Cerebellar nuclear complex (tissue), 1 donor: ENCODE measurements around the gene ERO1A.
"Not testable (repeated sequence)": the region's sequence is repeated elsewhere in the genome, so short reads cannot be mapped to it uniquely, and the experiment has no call there.

Experiments
- DNase-seq, 2 experiments: peaks; one replicate each; lab custom pipeline; 2025; lab: John Stamatoyannopoulos, UW

The ERO1A gene

GRCh38 chr14:52695481-52696091, at the start of gene ERO1A:
ERO1A (minus strand) TSS chr14:52695558; CDS start chr14:52695481, 77 bp downstream.
- peak in 1 of 2 experiments; percentile 42 for DNase-seq

GRCh38 chr14:52741865-52742264, 46.5 kb upstream of the ERO1A start:
- DNase-seq = no peak

DNA sequence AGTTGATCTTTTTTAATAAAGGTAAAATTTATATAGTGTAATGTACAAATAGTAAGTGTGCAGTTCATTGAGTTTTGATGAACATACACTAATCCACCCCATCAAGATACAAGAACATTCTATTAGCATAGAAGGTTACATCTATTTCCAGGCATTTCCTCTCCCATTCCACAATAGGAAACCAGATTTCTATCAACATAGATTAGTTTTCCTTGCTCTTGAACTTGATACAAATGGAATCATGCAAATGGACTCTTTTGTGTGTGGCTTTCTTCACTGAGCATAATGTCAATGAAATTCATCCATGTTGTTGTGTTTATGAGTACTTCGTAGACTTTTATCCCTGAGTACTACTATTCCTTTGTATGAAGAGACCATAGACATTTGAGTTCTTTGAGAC, 45.4 kb upstream of the ERO1A start:
- DNase-seq = no peak

DNA sequence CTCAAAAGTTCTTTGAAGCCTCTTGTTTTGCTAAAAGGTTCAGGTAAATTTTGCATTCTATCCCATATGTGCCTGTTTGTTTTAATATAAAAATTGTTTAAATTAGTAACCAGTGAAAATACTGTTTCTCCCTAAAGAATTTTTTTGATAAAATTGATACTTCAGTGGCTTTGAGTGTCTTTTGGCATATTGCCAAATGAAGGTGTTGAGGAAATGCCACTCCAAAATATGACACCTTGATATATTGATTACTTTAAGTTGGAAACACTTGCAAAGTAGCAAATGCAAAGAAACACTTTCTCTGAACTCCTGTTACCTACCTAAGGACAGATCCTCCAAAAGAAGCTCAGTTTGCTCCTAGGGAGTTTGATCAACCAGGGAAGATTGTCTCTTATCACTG, 43.1 kb upstream of the ERO1A start:
- DNase-seq = no peak

DNA sequence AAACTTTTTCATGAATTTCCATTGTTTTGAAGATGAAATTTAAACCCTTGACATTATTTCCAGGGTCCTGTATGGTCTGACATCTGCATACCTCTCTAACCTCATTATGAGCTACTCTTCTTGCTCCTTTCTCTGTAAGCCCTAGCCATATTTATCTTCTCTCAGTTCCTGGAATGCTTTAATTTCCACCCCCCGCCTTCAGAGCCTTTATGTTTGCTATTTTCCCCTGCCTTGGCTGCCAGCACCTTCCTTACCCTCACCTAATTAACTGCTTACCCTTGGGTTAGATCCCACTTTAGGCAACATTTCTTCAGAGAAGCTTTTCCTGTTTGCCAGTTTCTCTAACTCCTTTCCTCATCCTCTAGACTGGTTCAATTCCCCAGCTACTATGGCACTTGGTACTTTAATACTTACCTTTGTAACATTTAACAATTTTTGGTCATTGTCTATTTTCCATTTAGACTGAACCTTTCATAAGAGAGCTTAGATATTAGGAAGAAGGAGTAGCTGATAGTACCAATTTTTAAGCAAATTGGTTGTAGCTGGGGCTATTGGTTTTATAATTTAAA, 40.6 kb upstream of the ERO1A start:
- no peak for DNase-seq

DNA sequence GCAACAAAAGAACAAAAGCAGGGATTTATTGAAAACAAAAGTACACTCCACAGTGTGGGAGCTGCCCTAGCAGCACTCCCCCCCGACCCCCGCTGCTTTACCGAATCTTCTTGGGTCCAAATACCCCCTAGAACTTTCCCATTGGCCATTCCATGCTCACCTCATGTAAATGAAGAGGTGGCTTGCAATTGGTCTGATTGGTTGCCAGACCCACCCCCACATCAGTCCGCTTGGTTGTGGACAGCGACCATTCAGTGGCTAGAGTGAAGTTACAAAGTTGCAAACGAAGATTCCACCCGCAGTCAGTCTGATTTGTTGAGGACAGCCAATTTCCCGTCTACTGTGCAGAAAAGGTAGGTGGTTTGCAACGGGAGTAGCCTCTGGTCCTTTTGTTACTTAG, 38.5 kb upstream of the ERO1A start:
- DNase-seq = no peak

- DNase-seq = no peak
These were observed 35.4 kb upstream of the ERO1A start for GRCh38 chr14:52730709-52731111.

- DNase-seq = peak; percentile 60 to 86
These were observed 34.8 kb upstream of the ERO1A start, which contains the start of gene STYX for GRCh38 chr14:52729925-52730708. STYX (plus strand) TSS chr14:52730166; CDS start chr14:52730475, 309 bp downstream.

GRCh38 chr14:52729585-52729924, 34.2 kb upstream of the ERO1A start:
- no peak for DNase-seq

DNA sequence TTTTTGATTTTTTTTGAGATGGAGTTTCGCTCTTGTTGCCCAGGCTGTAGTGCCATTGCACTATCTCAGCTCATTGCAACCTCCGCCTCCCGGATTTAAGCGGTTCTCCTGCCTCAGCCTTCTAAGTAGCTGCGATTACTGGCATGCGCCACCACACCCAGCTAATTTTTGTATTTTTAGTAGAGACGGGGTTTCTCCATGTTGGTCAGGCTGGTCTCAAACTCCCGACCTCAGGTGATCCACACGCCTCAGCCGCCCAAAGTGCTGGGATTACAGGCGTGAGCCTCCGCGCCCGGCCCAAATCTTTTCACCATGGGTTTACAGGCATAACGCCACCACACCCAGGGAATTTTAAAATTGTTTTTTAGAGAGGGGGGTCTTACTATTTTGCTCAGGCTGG, 33.7 kb upstream of the ERO1A start:
- DNase-seq = not testable (repeated sequence)

GRCh38 chr14:52727509-52727908, 32.2 kb upstream of the ERO1A start:
- not testable (repeated sequence) for DNase-seq

GRCh38 chr14:52724360-52724644, 28.9 kb upstream of the ERO1A start:
- DNase-seq = no peak

DNA sequence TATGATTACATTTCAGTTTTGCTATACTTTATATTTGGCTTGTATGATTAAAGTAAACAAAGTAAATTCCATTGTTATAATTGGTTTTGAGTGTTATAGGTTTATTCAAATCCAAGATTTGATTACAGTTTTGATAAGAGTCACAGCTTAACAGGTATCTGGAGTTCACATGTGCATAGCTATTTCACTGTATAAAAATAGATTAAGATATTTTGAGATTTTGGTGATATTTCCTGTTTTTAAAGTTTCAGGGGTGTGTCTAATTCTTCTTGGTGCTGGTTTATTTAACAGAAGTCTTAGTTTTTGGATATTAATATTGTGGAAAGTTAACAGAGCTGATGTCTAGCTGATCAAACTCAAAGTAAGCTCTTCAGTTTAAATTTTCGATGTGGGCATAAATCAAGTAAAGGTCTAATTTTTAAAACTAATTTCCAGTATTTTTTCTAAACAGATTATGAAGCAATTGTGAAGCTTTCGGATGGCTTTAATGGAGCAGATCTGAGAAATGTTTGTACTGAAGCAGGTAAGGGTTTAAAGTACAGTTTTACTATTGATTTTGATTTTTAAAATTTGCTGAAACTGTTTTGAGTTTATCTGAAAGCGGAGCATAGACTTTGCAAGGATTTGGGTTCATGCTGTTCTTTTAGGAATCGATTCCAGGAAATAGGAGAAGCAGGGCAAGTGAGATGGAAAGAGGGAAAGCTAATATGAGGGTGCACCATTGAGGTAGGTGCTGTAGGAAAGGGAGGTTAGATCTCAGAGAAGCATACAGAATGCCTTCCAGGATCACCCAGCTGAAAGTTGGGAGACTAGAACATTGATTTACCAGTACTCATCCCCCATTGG, 28.4 kb upstream of the ERO1A start:
- DNase-seq = no peak

- no peak for DNase-seq
These were observed 20.8 kb upstream of the ERO1A start for GRCh38 chr14:52716155-52716554.

GRCh38 chr14:52711666-52712065, 16.3 kb upstream of the ERO1A start:
- DNase-seq = no peak

- DNase-seq = peak; percentile 44 to 80
These were observed 11.7 kb upstream of the ERO1A start, which contains the start of gene PSMC6 for GRCh38 chr14:52706724-52707706. PSMC6 (plus strand) TSS chr14:52707200; CDS start chr14:52707220, 20 bp downstream.

DNA sequence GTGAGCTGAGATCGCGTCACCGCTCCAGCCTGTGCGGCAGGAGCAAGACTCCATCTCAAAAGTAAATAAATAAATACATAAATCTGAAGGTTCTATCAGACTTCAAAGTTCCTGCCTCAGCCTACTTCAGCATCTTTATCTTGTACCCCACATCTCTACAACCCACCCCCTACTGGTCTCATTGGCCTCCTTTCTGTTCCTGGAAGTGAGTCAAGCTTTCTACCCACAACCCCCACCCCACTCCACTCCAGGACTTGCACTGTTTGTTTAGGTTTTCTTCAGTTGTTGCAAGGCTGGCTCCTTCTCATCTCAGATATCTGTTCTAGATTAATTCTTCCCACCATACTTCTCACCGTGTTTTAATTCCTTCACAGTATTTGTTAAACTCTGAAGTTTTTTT, 10.9 kb upstream of the ERO1A start:
- DNase-seq = no peak

DNA sequence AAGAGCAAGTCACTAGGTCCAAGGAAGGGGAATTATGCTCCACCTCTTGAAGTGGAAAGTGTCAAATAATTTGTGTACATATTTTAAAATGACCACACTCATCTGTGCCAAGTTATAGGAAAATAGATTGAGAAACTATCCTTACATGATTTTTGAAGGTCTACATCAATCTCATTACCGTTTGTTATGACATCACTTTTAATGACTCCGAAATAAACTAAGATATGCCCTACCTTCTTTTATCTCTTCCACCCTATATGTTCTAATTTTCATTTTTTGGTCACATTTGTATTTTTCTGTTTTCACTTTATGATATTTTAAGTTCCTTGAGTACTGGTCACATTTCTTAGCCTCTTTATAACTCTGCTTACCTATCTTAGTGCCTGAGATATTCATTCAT, 8.3 kb upstream of the ERO1A start:
- no peak for DNase-seq

GRCh38 chr14:52703225-52703624, 7.9 kb upstream of the ERO1A start:
- no peak for DNase-seq

- DNase-seq = no peak
These were observed 5.9 kb upstream of the ERO1A start for GRCh38 chr14:52701223-52701622.

GRCh38 chr14:52700701-52701172, 5.4 kb upstream of the ERO1A start:
- DNase-seq = no peak
